Upper lobe of left lung (tissue), 6 donors: Measurements from ENCODE around the gene ROBO1. TPM values are rescaled to one million over a fixed set of nuclear protein-coding genes. Genes with fewer than 3 reads are reported as not detected.

ENCODE experiments used
- ATAC-seq, 2 donors: fragments of 200-7000 bp; cut with Tn5 transposase; one replicate each; pipeline ENCODE4 v1.9.1; 2022; ENCODE audit warnings: mild to moderate bottlenecking in 2 of 2, moderate library complexity in 2 of 2; ENCODE audit not compliant: low FRiP score in 2 of 2
- DNase-seq, 2 donors: peaks; one replicate each; pipeline ENCODE4 v3.0.0-alpha.2; 2019 to 2020
- H3K27ac ChIP-seq, 4 donors: fragments of 200-600 bp; sonication (generic); one replicate each; pipeline ENCODE4 v1.5.1; 2016 to 2019
- H3K27me3 ChIP-seq, 4 donors: fragments of 200-600 bp; sonication (generic); one replicate each; pipeline ENCODE4 v1.5.1; 2017 to 2019
- H3K36me3 ChIP-seq, 4 donors: fragments of 200-600 bp; sonication (generic); one replicate each; pipeline ENCODE4 v1.5.1; 2016 to 2019
- H3K4me1 ChIP-seq, 4 donors: fragments of 200-600 bp; sonication (generic); one replicate each; pipeline ENCODE4 v1.5.1; 2018 to 2019
- H3K4me3 ChIP-seq, 4 donors: fragments of 200-600 bp; sonication (generic); one replicate each; pipeline ENCODE4 v1.5.1; 2017 to 2019; ENCODE audit warnings: mild to moderate bottlenecking in 2 of 4, moderate library complexity in 1 of 4
- H3K9me3 ChIP-seq, 4 donors: fragments of 200-600 bp; sonication (generic); one replicate each; pipeline ENCODE4 v1.5.1; 2018 to 2019
- CTCF ChIP-seq, 6 experiments: fragments of 450-650 bp in 4 of 6; fragments of 200-600 bp in 2 of 6; sonication (generic) in 2 of 6; IDR thresholded peaks; one replicate each; pipeline ENCODE4 v1.5.1; 2016 to 2019; ENCODE audit warnings: antibody characterized with exemption in 6 of 6
- EP300 ChIP-seq, 4 donors: sonication (generic); formaldehyde crosslinking; IDR thresholded peaks; one replicate each; pipeline ENCODE4 v1.5.1; 2017; ENCODE audit warnings: antibody characterized with exemption in 4 of 4, control low read depth in 2 of 4
- POLR2A ChIP-seq, 4 donors: fragments of 450-650 bp; IDR thresholded peaks; one replicate each; pipeline ENCODE4 v1.5.1; 2016 to 2017; ENCODE audit warnings: antibody characterized with exemption in 4 of 4, mild to moderate bottlenecking in 2 of 4
- POLR2AphosphoS5 ChIP-seq, 2 donors: sonication (generic); formaldehyde crosslinking; IDR thresholded peaks; one replicate each; pipeline ENCODE4 v1.5.1; 2017; ENCODE audit warnings: antibody characterized with exemption in 2 of 2
- WGBS, 2 donors: methylation state at CpG; one replicate each; pipeline ENCODE4 v1.1.5; 2017 to 2018; 5-methylcytosine and 5-hydroxymethylcytosine counted together
- total RNA-seq, 6 donors: library from RNA; depleted of rRNA in 4 of 6; stranded (reverse); fragments of >200 nt in 4 of 6; gene quantifications; one replicate each; pipeline versions ENCODE4 v1.1.0 to v1.2.1, GENCODE V29; 2016 to 2021
- donor health status: DM: no; HTN: no; CAD: no; lungs with moderate emphysema.
- donor health status: DM: no; HTN: yes; CAD: no; lungs with severe emphysema.

Gene ROBO1
- total RNA-seq, 6 donors from 2014 or later = 10.5 to 29.0 (median 18.0) TPM

- Histone ChIP-seq H3K9me3 (peaks cover 0 to 5% (median 0%) of the 10 kb centered on the region in 4 donors), H3K4me3 (no peak overlapping the region), H3K27ac (peak overlapping the region in 2 of 4 donors; percentile 21 to 40), H3K4me1 (no peaks in the 10 kb centered on the region), H3K27me3 (no peaks in the 10 kb centered on the region), H3K36me3 (no peaks in the 10 kb centered on the region)
- 36 to 43% methylated on average over 8 of the region's 8 CpGs for WGBS, 2 donors
- no peak for ATAC-seq
- DNase-seq = no peak
- TF ChIP-seq CTCF (IDR thresholded peaks at IDR 0.05) = no peak
Observed at GRCh38 chr3:79246875-79247724, 520.7 kb downstream of the ROBO1 start.

- H3K9me3 ChIP-seq = peaks cover 0 to 11% (median 0%) of the 10 kb centered on the region in 4 donors
- no peak for DNase-seq
- ATAC-seq = no peak
- no peaks in the 10 kb centered on the region for H3K27me3 ChIP-seq
- H3K4me3 ChIP-seq = no peak overlapping the region
- TF ChIP-seq EP300 (IDR thresholded peaks at IDR 0.05) (no peak), POLR2AphosphoS5 (IDR thresholded peaks at IDR 0.05) (no peak), POLR2A (IDR thresholded peaks at IDR 0.05) (no peak), CTCF (IDR thresholded peaks at IDR 0.05) (no peak)
- no peak overlapping the region for H3K27ac ChIP-seq
- 15 to 17% methylated on average over 1 of the region's 1 CpG for WGBS, 2 donors
- no peaks in the 10 kb centered on the region for H3K36me3 ChIP-seq
- H3K4me1 ChIP-seq = no peaks in the 10 kb centered on the region
Observed at GRCh38 chr3:79245284-79246138, 522.3 kb downstream of the ROBO1 start.

GRCh38 chr3:79236496-79236895, 531.3 kb downstream of the ROBO1 start:
- no peak for ATAC-seq

GRCh38 chr3:79233431-79234060, 534.3 kb downstream of the ROBO1 start:
- no peaks in the 10 kb centered on the region for H3K27me3 ChIP-seq
- H3K36me3 ChIP-seq = no peaks in the 10 kb centered on the region
- no peak for ATAC-seq
- H3K4me3 ChIP-seq = no peak overlapping the region
- no peaks in the 10 kb centered on the region for H3K4me1 ChIP-seq
- TF ChIP-seq POLR2A (IDR thresholded peaks at IDR 0.05) = no peak
- no peak for TF ChIP-seq EP300 (IDR thresholded peaks at IDR 0.05)
- no peak for TF ChIP-seq CTCF (IDR thresholded peaks at IDR 0.05)
- TF ChIP-seq POLR2AphosphoS5 (IDR thresholded peaks at IDR 0.05) = no peak
- no peak overlapping the region for H3K27ac ChIP-seq
- peaks cover 0 to 4% (median 0%) of the 10 kb centered on the region in 4 donors for H3K9me3 ChIP-seq
- 59 to 69% methylated on average over 7 of the region's 7 CpGs for WGBS, 2 donors
- DNase-seq = no peak

More at GRCh38 chr3:79236496-79236895, 531.3 kb downstream of the ROBO1 start:
- Histone ChIP-seq H3K4me3 (no peak overlapping the region), H3K4me1 (no peaks in the 10 kb centered on the region), H3K9me3 (no peaks in the 10 kb centered on the region), H3K36me3 (no peaks in the 10 kb centered on the region), H3K27me3 (no peaks in the 10 kb centered on the region), H3K27ac (no peak overlapping the region)
- no peak for DNase-seq
- 83 to 90% methylated on average over 1 of the region's 1 CpG for WGBS, 2 donors
- TF ChIP-seq POLR2A (IDR thresholded peaks at IDR 0.05) = no peak
- TF ChIP-seq EP300 (IDR thresholded peaks at IDR 0.05) = no peak
- TF ChIP-seq CTCF (IDR thresholded peaks at IDR 0.05) = no peak
- TF ChIP-seq POLR2AphosphoS5 (IDR thresholded peaks at IDR 0.05) = no peak
